Astrocyte (in vitro differentiated cells and primary cell): ENCODE results near the gene CNTNAP2. TPM values are rescaled to one million over a fixed set of nuclear protein-coding genes. Genes with fewer than 3 reads are reported as not detected.

Experiments used
- DNase-seq: peaks from one replicate; pipeline ENCODE4 v3.0.0-alpha.2; 2010; ENCODE audit warnings: low read depth
- FAIRE-seq: peaks from 2 replicates; lab custom pipeline; 2011; peaks lifted over from hg19 to GRCh38; lab: Jason Lieb, UNC
- H2AFZ ChIP-seq: 2 replicates; pipeline ENCODE4 v1.6.0; 2012; ENCODE audit warnings: low read depth, low read length, inconsistent platforms
- H3K27ac ChIP-seq: 2 replicates; pipeline ENCODE4 v1.5.1; 2011; ENCODE audit warnings: low read depth, low read length, inconsistent platforms
- H3K27me3 ChIP-seq: 2 replicates; pipeline ENCODE4 v1.6.0; 2011; ENCODE audit warnings: low read length, inconsistent platforms; ENCODE audit not compliant: insufficient read depth
- H3K36me3 ChIP-seq: 2 replicates; pipeline ENCODE4 v1.5.1; 2011; ENCODE audit warnings: low read length, inconsistent platforms; ENCODE audit not compliant: insufficient read depth
- H3K4me1 ChIP-seq: 2 replicates; pipeline ENCODE4 v1.5.1; 2011; ENCODE audit warnings: low read length, inconsistent platforms; ENCODE audit not compliant: insufficient read depth
- H3K4me2 ChIP-seq: 2 replicates; pipeline ENCODE4 v1.6.0; 2012; ENCODE audit warnings: low read length, inconsistent platforms
- H3K4me3 ChIP-seq: 2 replicates; pipeline ENCODE4 v1.5.1; 2011; ENCODE audit warnings: low read depth, mild to moderate bottlenecking, low read length, inconsistent platforms; ENCODE audit not compliant: insufficient read depth
- H3K79me2 ChIP-seq: 2 replicates; pipeline ENCODE4 v1.6.0; 2012; ENCODE audit warnings: mild to moderate bottlenecking, low read length, inconsistent platforms; ENCODE audit not compliant: insufficient read depth
- H3K9ac ChIP-seq: 2 replicates; pipeline ENCODE4 v1.6.0; 2012; ENCODE audit warnings: mild to moderate bottlenecking, low read length, inconsistent platforms
- H3K9me3 ChIP-seq: 2 replicates; pipeline ENCODE4 v1.5.1; 2012; ENCODE audit warnings: low read depth, mild to moderate bottlenecking, low read length, inconsistent platforms; ENCODE audit not compliant: insufficient read depth
- H4K20me1 ChIP-seq: 2 replicates; pipeline ENCODE4 v1.6.0; 2012; ENCODE audit warnings: low read length, inconsistent platforms; ENCODE audit not compliant: insufficient read depth
- H3K27ac Mint-ChIP-seq: one replicate; pipeline ENCODE4 v1.8.0; 2021; ENCODE audit warnings: mild to moderate bottlenecking, mixed read lengths; ENCODE audit not compliant: unreplicated experiment
- H3K27me3 Mint-ChIP-seq: one replicate; pipeline ENCODE4 v1.8.0; 2021; ENCODE audit warnings: low read depth, mixed read lengths; ENCODE audit not compliant: unreplicated experiment
- H3K36me3 Mint-ChIP-seq: one replicate; pipeline ENCODE4 v1.8.0; 2021; ENCODE audit warnings: low read depth, mixed read lengths; ENCODE audit not compliant: unreplicated experiment
- H3K4me1 Mint-ChIP-seq: one replicate; pipeline ENCODE4 v1.8.0; 2021; ENCODE audit warnings: low read depth, mixed read lengths; ENCODE audit not compliant: unreplicated experiment
- H3K4me3 Mint-ChIP-seq: one replicate; pipeline ENCODE4 v1.8.0; 2021; ENCODE audit warnings: mild to moderate bottlenecking, moderate library complexity, mixed read lengths; ENCODE audit not compliant: unreplicated experiment
- H3K9me3 Mint-ChIP-seq: one replicate; pipeline ENCODE4 v1.8.0; 2021; ENCODE audit warnings: mild to moderate bottlenecking, mixed read lengths; ENCODE audit not compliant: unreplicated experiment
- EZH2 ChIP-seq: IDR thresholded peaks from 2 replicates; pipeline ENCODE4 v1.6.1; 2012; ENCODE audit warnings: mild to moderate bottlenecking, low read length, inconsistent platforms; ENCODE audit not compliant: insufficient read depth
- total RNA-seq: library from RNA; stranded (reverse); gene quantifications from 2 replicates; pipeline ENCODE4 v1.2.1, GENCODE V29; 2021
- TF ChIP-seq, protein P1 (sequence below): IDR thresholded peaks from 2 replicates; pipeline ENCODE4 v1.5.1; 2011; ENCODE audit warnings: low read depth, mild to moderate bottlenecking, inconsistent platforms, low read length, moderate library complexity; ENCODE audit not compliant: insufficient read depth

Gene CNTNAP2
- total RNA-seq, 1 donor from 2014 or later: 20.0 TPM

DNA sequence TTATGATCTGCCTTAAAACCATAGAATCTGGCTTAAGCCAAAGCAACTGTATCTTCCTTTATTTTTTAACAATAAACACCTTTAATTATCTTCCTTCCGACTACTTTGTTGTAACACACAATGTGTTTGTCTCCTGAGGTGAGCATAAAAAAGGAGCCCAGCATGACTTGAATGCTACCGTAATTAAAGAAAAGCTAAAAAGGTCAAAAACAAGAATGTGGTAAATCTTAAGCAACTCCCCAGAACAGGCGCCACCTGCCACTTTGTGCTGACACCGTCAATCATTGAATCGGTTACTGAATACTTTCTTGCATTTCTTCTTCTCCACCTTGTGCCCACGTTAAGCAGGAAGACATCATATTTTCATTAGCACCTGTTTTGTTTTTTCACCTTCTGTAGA, 1904.1 kb downstream of the CNTNAP2 start:
- FAIRE-seq: no peak

DNA sequence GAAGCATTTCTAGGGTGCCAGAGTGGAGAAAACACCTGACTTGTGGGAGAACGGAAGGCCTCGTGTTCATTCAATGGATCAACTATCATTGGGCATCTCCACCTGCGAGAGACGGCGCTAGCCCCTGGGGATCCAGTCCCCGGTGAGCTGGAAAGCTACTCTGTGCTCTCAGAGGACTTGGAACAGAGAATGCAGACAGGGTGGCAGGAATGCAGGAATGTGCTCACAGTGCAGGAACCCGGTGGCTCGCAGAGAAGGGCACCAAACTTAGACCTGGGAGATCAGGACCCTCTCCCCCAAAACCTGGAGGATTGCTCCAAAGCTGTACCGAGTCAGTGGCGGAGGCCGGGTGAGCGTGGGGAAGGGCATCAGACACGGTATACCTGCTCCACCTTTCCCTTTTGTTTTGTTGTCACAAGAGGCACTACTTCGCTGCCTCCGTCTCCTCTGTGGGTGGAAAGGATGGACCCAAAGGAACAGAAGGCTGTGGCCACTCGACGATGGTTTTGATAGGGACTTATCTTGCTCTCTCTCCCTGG, 1905.0 kb downstream of the CNTNAP2 start:
- no peak overlapping the region for H3K27ac ChIP-seq
- H3K36me3 ChIP-seq: no peaks in the 10 kb centered on the region
- H3K9me3 ChIP-seq: no peaks in the 10 kb centered on the region
- no peak overlapping the region for H3K27ac Mint-ChIP-seq
- DNase-seq (no peak), FAIRE-seq (no peak)
- H3K27me3 ChIP-seq: no peaks in the 10 kb centered on the region
- no peak overlapping the region for H3K4me3 ChIP-seq
- H3K36me3 Mint-ChIP-seq: no peaks in the 10 kb centered on the region
- no peaks in the 10 kb centered on the region for H3K79me2 ChIP-seq
- H3K9me3 Mint-ChIP-seq: no peaks in the 10 kb centered on the region
- no peak for TF ChIP-seq EZH2
- TF ChIP-seq, protein P1, sequence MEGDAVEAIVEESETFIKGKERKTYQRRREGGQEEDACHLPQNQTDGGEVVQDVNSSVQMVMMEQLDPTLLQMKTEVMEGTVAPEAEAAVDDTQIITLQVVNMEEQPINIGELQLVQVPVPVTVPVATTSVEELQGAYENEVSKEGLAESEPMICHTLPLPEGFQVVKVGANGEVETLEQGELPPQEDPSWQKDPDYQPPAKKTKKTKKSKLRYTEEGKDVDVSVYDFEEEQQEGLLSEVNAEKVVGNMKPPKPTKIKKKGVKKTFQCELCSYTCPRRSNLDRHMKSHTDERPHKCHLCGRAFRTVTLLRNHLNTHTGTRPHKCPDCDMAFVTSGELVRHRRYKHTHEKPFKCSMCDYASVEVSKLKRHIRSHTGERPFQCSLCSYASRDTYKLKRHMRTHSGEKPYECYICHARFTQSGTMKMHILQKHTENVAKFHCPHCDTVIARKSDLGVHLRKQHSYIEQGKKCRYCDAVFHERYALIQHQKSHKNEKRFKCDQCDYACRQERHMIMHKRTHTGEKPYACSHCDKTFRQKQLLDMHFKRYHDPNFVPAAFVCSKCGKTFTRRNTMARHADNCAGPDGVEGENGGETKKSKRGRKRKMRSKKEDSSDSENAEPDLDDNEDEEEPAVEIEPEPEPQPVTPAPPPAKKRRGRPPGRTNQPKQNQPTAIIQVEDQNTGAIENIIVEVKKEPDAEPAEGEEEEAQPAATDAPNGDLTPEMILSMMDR: no peak
- H3K4me1 ChIP-seq: no peaks in the 10 kb centered on the region
- no peak overlapping the region for H3K4me2 ChIP-seq
- no peak overlapping the region for H3K9ac ChIP-seq
- no peak overlapping the region for H3K4me3 Mint-ChIP-seq
- H4K20me1 ChIP-seq: no peaks in the 10 kb centered on the region
- no peak overlapping the region for H2AFZ ChIP-seq
- no peaks in the 10 kb centered on the region for H3K4me1 Mint-ChIP-seq
- H3K27me3 Mint-ChIP-seq: peaks cover 3% of the 10 kb centered on the region

More for the DNA sequence above, 1904.1 kb downstream of the CNTNAP2 start:
- no peak overlapping the region for H3K4me3 Mint-ChIP-seq
- Histone ChIP-seq H3K4me3 (no peak overlapping the region), H3K4me2 (no peak overlapping the region), H3K27me3 (no peaks in the 10 kb centered on the region), H3K27ac (no peak overlapping the region), H3K36me3 (no peaks in the 10 kb centered on the region), H3K4me1 (no peaks in the 10 kb centered on the region), H3K9ac (no peak overlapping the region), H3K9me3 (no peaks in the 10 kb centered on the region), H4K20me1 (no peaks in the 10 kb centered on the region), H2AFZ (no peak overlapping the region), H3K79me2 (no peaks in the 10 kb centered on the region)
- no peak overlapping the region for H3K27ac Mint-ChIP-seq
- H3K9me3 Mint-ChIP-seq: no peaks in the 10 kb centered on the region
- H3K36me3 Mint-ChIP-seq: no peaks in the 10 kb centered on the region
- TF ChIP-seq, protein P1: no peak
- TF ChIP-seq EZH2: no peak
- no peak for DNase-seq
- H3K4me1 Mint-ChIP-seq: no peaks in the 10 kb centered on the region
- peaks cover 3% of the 10 kb centered on the region for H3K27me3 Mint-ChIP-seq

DNA sequence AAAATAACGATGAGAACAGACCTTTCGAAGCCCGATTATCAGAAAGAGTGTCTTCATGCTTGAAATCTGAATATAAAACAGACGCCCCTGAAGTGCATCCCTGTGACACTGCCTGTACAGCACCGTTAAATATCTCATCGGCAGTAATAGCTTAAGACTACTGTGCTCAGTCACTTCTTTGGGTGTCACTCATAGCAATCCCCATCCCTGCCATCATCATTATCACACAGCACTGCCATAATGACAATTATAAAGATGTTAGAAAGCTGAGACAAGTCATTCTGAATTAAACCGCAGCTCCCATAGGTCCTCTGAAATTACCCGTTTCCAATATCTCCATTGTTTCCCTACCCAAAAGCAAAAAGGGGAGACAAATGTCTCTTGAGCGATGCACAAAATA, 1906.2 kb downstream of the CNTNAP2 start:
- Histone ChIP-seq H3K4me3 (no peak overlapping the region), H3K27me3 (no peaks in the 10 kb centered on the region), H3K9ac (no peak overlapping the region), H3K4me2 (no peak overlapping the region), H3K9me3 (no peaks in the 10 kb centered on the region), H2AFZ (no peak overlapping the region), H4K20me1 (no peaks in the 10 kb centered on the region), H3K4me1 (no peaks in the 10 kb centered on the region), H3K79me2 (no peaks in the 10 kb centered on the region), H3K36me3 (no peaks in the 10 kb centered on the region), H3K27ac (no peak overlapping the region)
- DNase-seq: no peak
- H3K4me3 Mint-ChIP-seq: no peak overlapping the region
- FAIRE-seq: no peak
- TF ChIP-seq, protein P1: no peak
- TF ChIP-seq EZH2: no peak
- no peaks in the 10 kb centered on the region for H3K9me3 Mint-ChIP-seq
- H3K4me1 Mint-ChIP-seq: no peaks in the 10 kb centered on the region
- peaks cover 3% of the 10 kb centered on the region for H3K27me3 Mint-ChIP-seq
- H3K36me3 Mint-ChIP-seq: no peaks in the 10 kb centered on the region
- no peak overlapping the region for H3K27ac Mint-ChIP-seq
